ENCODE data around the gene SULT1B1. TPM values are rescaled to one million over a fixed set of nuclear protein-coding genes. Genes with fewer than 3 reads are reported as not detected.

Gene SULT1B1
- total RNA-seq, 1 experiment from 2014 or later = not detected

GRCh38 chr4:69786547-69786946 is 26.1 kb upstream of the SULT1B1 start:
- Mint-ChIP-seq H3K27me3 (ENCODE audit: low read depth) (no peaks in the 10 kb centered on the region), H3K4me1 (peaks cover under 1 to 4% of the 10 kb centered on the region in 2 experiments; a peak in 2 of 4 replicates), H3K36me3 (ENCODE audit: insufficient read depth in 1 of 3, low read depth in 3 of 3) (peaks cover 0 to 2% (median 0%) of the 10 kb centered on the region in 3 experiments; a peak in 1 of 7 replicates), H3K4me3 (no peak overlapping the region), H3K27ac (no peak overlapping the region), H3K9me3 (peaks cover 0 to 2% of the 10 kb centered on the region in 2 experiments; a peak in 1 of 5 replicates)
- H3K14ac ChIP-seq (ENCODE audit: insufficient read depth, low read length) = no peak overlapping the region
- no peak overlapping the region for H3K27ac ChIP-seq (ENCODE audit: insufficient read length, low read depth, low read length)
- no peak overlapping the region for H2AK5ac ChIP-seq (ENCODE audit: insufficient read length, low read length)
- H4K5ac ChIP-seq (ENCODE audit: insufficient read length, low read depth, low read length) = no peak overlapping the region
- no peaks in the 10 kb centered on the region for H3K9me3 ChIP-seq (ENCODE audit: control insufficient read depth, low read depth, low read length)
- H4K91ac ChIP-seq (ENCODE audit: insufficient read length, low read depth, low read length) = no peak overlapping the region
- no peaks in the 10 kb centered on the region for H3K23me2 ChIP-seq (ENCODE audit: insufficient read length, low read depth, low read length, poor library complexity, severe bottlenecking)
- H2BK5ac ChIP-seq (ENCODE audit: insufficient read length, low read length) = no peak overlapping the region
- DNase-seq = no peak
- H3K9ac ChIP-seq (ENCODE audit: extremely low read depth, insufficient read length, low read length) = no peak overlapping the region
- H3K4me2 ChIP-seq (ENCODE audit: insufficient read depth, insufficient read length, low read length) = no peak overlapping the region
- no peak overlapping the region for H2BK15ac ChIP-seq (ENCODE audit: low read depth, low read length)
- H3K4ac ChIP-seq (ENCODE audit: low read depth, low read length) = no peak overlapping the region
- no peak overlapping the region for H3K23ac ChIP-seq (ENCODE audit: insufficient read length, low read depth, low read length)
- H3K18ac ChIP-seq (ENCODE audit: insufficient read length, low read depth, low read length) = no peak overlapping the region
- no peak overlapping the region for H2AFZ ChIP-seq (ENCODE audit: low read length)
- H3T11ph ChIP-seq (ENCODE audit: low read length) = no peak overlapping the region
- no peak for TF ChIP-seq CTCF (conservative IDR thresholded peaks at IDR 0.05)
- no peak overlapping the region for H3K56ac ChIP-seq (ENCODE audit: insufficient read length, low read depth, low read length)
- no CpG with 5 or more reads among the region's 1 CpG for WGBS (ENCODE audit: extremely low coverage, insufficient read length, low lambda C conversion rate)
- H3K79me1 ChIP-seq (ENCODE audit: insufficient read depth, low read depth, low read length, poor library complexity, severe bottlenecking) = no peaks in the 10 kb centered on the region
- no peak overlapping the region for H4K8ac ChIP-seq (replicated peaks; ENCODE audit: insufficient read length, low read depth, low read length)
- no peak overlapping the region for H2BK120ac ChIP-seq (ENCODE audit: low read depth, low read length, poor library complexity, severe bottlenecking)
- no peaks in the 10 kb centered on the region for H3K4me1 ChIP-seq (ENCODE audit: insufficient read depth, low read length)
- no peaks in the 10 kb centered on the region for H3K79me2 ChIP-seq (ENCODE audit: insufficient read depth, low read length)
- H2BK12ac ChIP-seq (ENCODE audit: insufficient read length, low read depth, low read length) = no peak overlapping the region
- no peak overlapping the region for H2BK20ac ChIP-seq (ENCODE audit: low read depth, low read length, poor library complexity, severe bottlenecking)
- no peaks in the 10 kb centered on the region for H4K20me1 ChIP-seq (ENCODE audit: control insufficient read depth, insufficient read depth, insufficient read length)
- no peaks in the 10 kb centered on the region for H3K27me3 ChIP-seq (ENCODE audit: insufficient read depth, low read length)

All from H9 (cell line).